Superior temporal gyrus (tissue), 1 donor: ENCODE measurements around the gene DKKL1.
"Not testable (repeated sequence)": the region's sequence is repeated elsewhere in the genome, so short reads cannot be mapped to it uniquely, and the experiment has no call there.

Experiments
- DNase-seq: peaks from one replicate; pipeline ENCODE4 v3.0.0-alpha.2; 2016; ENCODE audit errors: extremely low spot score

The DKKL1 gene

GRCh38 chr19:49363268-49364082 is at the start of gene DKKL1:
DKKL1 (plus strand) TSS chr19:49363877; CDS start chr19:49363999, 122 bp downstream.
- DNase-seq, result no peak

- DNase-seq, result no peak
Measured at GRCh38 chr19:49315111-49315510, 48.6 kb upstream of the DKKL1 start.

- no peak for DNase-seq
Measured at GRCh38 chr19:49316284-49316683, 47.4 kb upstream of the DKKL1 start.

- no peak for DNase-seq
Measured at GRCh38 chr19:49318296-49318695, 45.4 kb upstream of the DKKL1 start.

GRCh38 chr19:49324801-49325576 is 38.7 kb upstream of the DKKL1 start, which contains the start of gene SLC6A16:
SLC6A16 (minus strand) TSS chr19:49325191; CDS start chr19:49311347, 13,844 bp downstream.
- DNase-seq, result no peak

- DNase-seq, result not testable (repeated sequence)
Measured at GRCh38 chr19:49325756-49326155, 37.9 kb upstream of the DKKL1 start.

- no peak for DNase-seq
Measured at GRCh38 chr19:49326165-49326704, 37.4 kb upstream of the DKKL1 start.

- no peak for DNase-seq
Measured at GRCh38 chr19:49327878-49328544, 35.7 kb upstream of the DKKL1 start.

GRCh38 chr19:49328741-49329140 is 34.9 kb upstream of the DKKL1 start:
- no peak for DNase-seq

- DNase-seq, result not testable (repeated sequence)
Measured at GRCh38 chr19:49331187-49331586, 32.5 kb upstream of the DKKL1 start.

- peak; percentile 61 for DNase-seq
Measured at GRCh38 chr19:49331616-49332055, 32.0 kb upstream of the DKKL1 start.

- not testable (repeated sequence) for DNase-seq
Measured at GRCh38 chr19:49332691-49333417, 30.8 kb upstream of the DKKL1 start.

GRCh38 chr19:49333418-49333805 is 30.3 kb upstream of the DKKL1 start:
- no peak for DNase-seq

GRCh38 chr19:49333811-49334288 is 29.8 kb upstream of the DKKL1 start:
- DNase-seq, result no peak

GRCh38 chr19:49335071-49335783 is 28.4 kb upstream of the DKKL1 start, which contains the start of gene CD37:
CD37 (plus strand) TSS chr19:49335406; CDS start chr19:49335541, 135 bp downstream.
- no peak for DNase-seq

GRCh38 chr19:49335784-49336481 is 27.7 kb upstream of the DKKL1 start:
- DNase-seq, result no peak

- DNase-seq, result no peak
Measured at GRCh38 chr19:49336482-49337266, 27.0 kb upstream of the DKKL1 start.

- DNase-seq, result no peak
Measured at GRCh38 chr19:49337267-49338022, 26.2 kb upstream of the DKKL1 start.
